Ammon's horn (tissue), 1 donor: ENCODE results near the gene EFNA5.

ENCODE experiments used
- DNase-seq: peaks from one replicate; pipeline ENCODE4 v3.0.0-alpha.2; 2016; ENCODE audit warnings: low spot score

EFNA5 gene

GRCh38 chr5:107426209-107426608, 244.5 kb downstream of the EFNA5 start:
- DNase-seq = no peak

GRCh38 chr5:107425541-107426031, 245.2 kb downstream of the EFNA5 start:
- DNase-seq = peak; percentile 20

- DNase-seq = no peak
These were observed 246.2 kb downstream of the EFNA5 start for GRCh38 chr5:107424491-107424890.

- no peak for DNase-seq
These were observed 248.2 kb downstream of the EFNA5 start for GRCh38 chr5:107422494-107422893.

- no peak for DNase-seq
These were observed 251.2 kb downstream of the EFNA5 start for GRCh38 chr5:107419498-107419897.

GRCh38 chr5:107418902-107419301, 251.8 kb downstream of the EFNA5 start:
- no peak for DNase-seq

GRCh38 chr5:107418071-107418470, 252.7 kb downstream of the EFNA5 start:
- DNase-seq = no peak

GRCh38 chr5:107415762-107416161, 255.0 kb downstream of the EFNA5 start:
- no peak for DNase-seq

GRCh38 chr5:107414802-107415201, 255.9 kb downstream of the EFNA5 start:
- DNase-seq = no peak

GRCh38 chr5:107413754-107414153, 257.0 kb downstream of the EFNA5 start:
- DNase-seq = no peak

- no peak for DNase-seq
These were observed 262.2 kb downstream of the EFNA5 start for GRCh38 chr5:107408564-107408963.

GRCh38 chr5:107407713-107408298, 262.9 kb downstream of the EFNA5 start:
- no peak for DNase-seq

GRCh38 chr5:107404595-107405374, 266.0 kb downstream of the EFNA5 start:
- no peak for DNase-seq

GRCh38 chr5:107403228-107403953, 267.3 kb downstream of the EFNA5 start:
- DNase-seq = no peak

- DNase-seq = peak; percentile 8
These were observed 268.1 kb downstream of the EFNA5 start for GRCh38 chr5:107402434-107403227.

GRCh38 chr5:107401470-107402122, 269.1 kb downstream of the EFNA5 start:
- DNase-seq = no peak

- no peak for DNase-seq
These were observed 270.4 kb downstream of the EFNA5 start for GRCh38 chr5:107400328-107400727.

- no peak for DNase-seq
These were observed 272.0 kb downstream of the EFNA5 start for GRCh38 chr5:107398703-107399102.

- no peak for DNase-seq
These were observed 274.4 kb downstream of the EFNA5 start for GRCh38 chr5:107396351-107396690.

GRCh38 chr5:107395632-107396350, 274.9 kb downstream of the EFNA5 start:
- DNase-seq = no peak

- no peak for DNase-seq
These were observed 276.9 kb downstream of the EFNA5 start for GRCh38 chr5:107393851-107394250.
